HepG2 (cell line): ENCODE measurements around the gene CTDNEP1. TPM values are rescaled to one million over a fixed set of nuclear protein-coding genes. Genes with fewer than 3 reads are reported as not detected.

Experiments
- ASH2L ChIP-seq: fragments of 300-600, 200-600 bp; sonication (generic); IDR thresholded peaks from 2 replicates; pipeline ENCODE4 v1.7.0; 2017; ENCODE audit warnings: low read depth, mild to moderate bottlenecking, moderate library complexity, mixed read lengths, low read length; ENCODE audit not compliant: insufficient read length
- CBX2 ChIP-seq, 2 experiments: fragments of 200-600 bp in 1 of 2; sonication (generic); formaldehyde crosslinking in 1 of 2; IDR thresholded peaks; 2 replicates each; pipeline versions ENCODE4 v1.7.0 to v1.8.1; 2018 to 2022; ENCODE audit warnings: low read depth in 2 of 2, low read length in 1 of 2, mild to moderate bottlenecking in 1 of 2, missing genetic modification reagents in 1 of 2
- CHCHD3 ChIP-seq: sonication (generic); formaldehyde crosslinking; IDR thresholded peaks from 2 replicates; pipeline ENCODE4 v1.8.0; 2022; ENCODE audit warnings: mild to moderate bottlenecking, missing genetic modification reagents, moderate library complexity
- DNMT3B ChIP-seq: conservative IDR thresholded peaks from 2 replicates; pipeline ENCODE4 v1.6.1; 2016; ENCODE audit warnings: missing biosample characterization, control low read depth
- EZH2 ChIP-seq: conservative IDR thresholded peaks from 2 replicates; pipeline ENCODE4 v1.6.1; 2012; ENCODE audit warnings: mild to moderate bottlenecking, low read depth, low read length, moderate library complexity
- MED13 ChIP-seq: sonication (generic); formaldehyde crosslinking; IDR thresholded peaks from 2 replicates; pipeline ENCODE4 v1.5.0; 2020; ENCODE audit warnings: missing genetic modification reagents
- NR2C2 ChIP-seq: sonication (generic); formaldehyde crosslinking; IDR thresholded peaks from 2 replicates; pipeline ENCODE4 v1.4.0; 2020; ENCODE audit warnings: missing genetic modification reagents, mild to moderate bottlenecking, moderate library complexity, borderline replicate concordance
- TBX2 ChIP-seq: sonication (generic); formaldehyde crosslinking; IDR thresholded peaks from 2 replicates; pipeline ENCODE4 v1.5.0; 2020; ENCODE audit warnings: missing genetic modification reagents, mild to moderate bottlenecking, borderline replicate concordance
- WIZ ChIP-seq: sonication (generic); formaldehyde crosslinking; IDR thresholded peaks from 2 replicates; pipeline ENCODE4 v1.5.1; 2020; ENCODE audit warnings: mild to moderate bottlenecking, missing genetic modification reagents
- ZNF773 ChIP-seq: sonication (generic); formaldehyde crosslinking; IDR thresholded peaks from 2 replicates; pipeline ENCODE4 v1.4.0; 2020; ENCODE audit warnings: missing genetic modification reagents, borderline replicate concordance
- ZSCAN29 ChIP-seq: sonication (generic); formaldehyde crosslinking; conservative IDR thresholded peaks from 2 replicates; pipeline ENCODE4 v1.4.0; 2020; ENCODE audit warnings: mild to moderate bottlenecking, missing genetic modification reagents
- polyA plus RNA-seq, 8 experiments: library from polyadenylated mRNA; depleted of rRNA in 3 of 8; stranded (reverse) in 7 of 8; unstranded in 1 of 8; fragments of >200 nt; fragmentation: Illumina TruSeq in 4 of 8; extraction: Trizol in 4 of 8; gene quantifications; 2 replicates each; pipeline versions ENCODE4 v1.2.1 to v1.2.3, GENCODE V29; 2011 to 2016; ENCODE audit warnings: low read depth in 4 of 8, missing spikeins in 1 of 8, mixed read lengths in 1 of 8; ENCODE audit not compliant: insufficient read depth in 1 of 8
- total RNA-seq, 5 experiments: library from RNA; depleted of rRNA; stranded (reverse); fragments of >200 nt; fragmentation: Illumina TruSeq; extraction: Trizol; gene quantifications; 2 replicates each; pipeline ENCODE4 v1.2.3, GENCODE V29; 2016; ENCODE audit warnings: low read depth in 1 of 5
- TF ChIP-seq, protein P1 (sequence below): sonication (generic); formaldehyde crosslinking; IDR thresholded peaks from 2 replicates; pipeline ENCODE4 v1.4.0; 2020; ENCODE audit warnings: mild to moderate bottlenecking, missing genetic modification reagents
- TF ChIP-seq, protein P2 (sequence below): IDR thresholded peaks from 2 replicates; pipeline ENCODE4 v1.6.1; 2016; ENCODE audit warnings: low read depth, borderline replicate concordance
- TF ChIP-seq, protein P3 (sequence below): sonication (generic); formaldehyde crosslinking; IDR thresholded peaks from 2 replicates; pipeline ENCODE4 v1.4.0; 2020; ENCODE audit warnings: missing genetic modification reagents
- TF ChIP-seq, protein P4 (sequence below): sonication (generic); formaldehyde crosslinking; IDR thresholded peaks from 2 replicates; pipeline ENCODE4 v1.9.0; 2022; ENCODE audit warnings: missing genetic modification reagents, mild to moderate bottlenecking, borderline replicate concordance

CTDNEP1 gene
- total and polyA plus RNA-seq, 2 of the 13 experiments (the other 11 are each of a cell fraction or from before 2014, with no cell fraction given) = 19.8 to 118 TPM

DNA sequence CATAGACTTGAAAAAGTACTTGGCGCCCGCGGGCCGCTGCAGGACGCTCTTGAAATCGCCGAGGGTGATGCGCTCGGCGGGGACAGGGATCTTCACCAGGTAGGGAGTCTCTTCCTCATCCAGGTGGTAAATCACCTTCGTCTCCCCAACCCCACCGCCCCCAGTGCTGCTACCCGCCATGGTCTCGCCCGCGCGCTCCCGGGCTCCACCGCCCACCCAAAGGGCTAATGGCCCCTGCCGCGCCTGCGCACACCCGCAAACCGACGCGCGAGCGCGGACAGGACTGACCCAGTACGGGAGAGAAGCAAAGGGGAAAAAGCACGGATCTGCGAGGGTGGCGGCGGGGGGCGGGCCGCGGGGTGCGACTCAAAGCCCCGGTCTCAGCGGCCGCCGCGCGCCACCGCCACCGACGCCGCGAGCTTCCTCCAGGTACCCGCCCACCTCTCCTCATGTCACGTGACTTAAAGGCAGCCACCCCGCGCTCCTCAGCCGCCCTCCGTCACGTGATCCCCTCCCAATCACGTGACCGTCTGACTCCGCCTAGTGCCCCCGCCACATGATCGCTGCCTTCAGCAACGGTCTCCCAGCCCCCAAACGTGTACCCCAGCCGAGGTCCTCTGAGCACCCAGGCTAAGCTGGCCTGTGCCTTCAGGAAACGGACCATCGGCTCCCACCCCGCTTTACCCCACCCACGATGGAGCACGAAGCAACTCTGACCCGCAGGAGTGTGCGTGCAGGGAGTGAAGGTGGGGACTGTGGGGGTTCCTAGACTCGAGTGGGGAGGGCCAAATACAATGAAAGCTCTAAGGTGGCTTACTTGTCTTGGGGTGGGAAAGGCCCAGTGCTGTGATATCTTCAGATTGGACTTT is 17.2 kb downstream of the CTDNEP1 start, which contains the start of gene DVL2 (continued):
- TF ChIP-seq, protein P1, sequence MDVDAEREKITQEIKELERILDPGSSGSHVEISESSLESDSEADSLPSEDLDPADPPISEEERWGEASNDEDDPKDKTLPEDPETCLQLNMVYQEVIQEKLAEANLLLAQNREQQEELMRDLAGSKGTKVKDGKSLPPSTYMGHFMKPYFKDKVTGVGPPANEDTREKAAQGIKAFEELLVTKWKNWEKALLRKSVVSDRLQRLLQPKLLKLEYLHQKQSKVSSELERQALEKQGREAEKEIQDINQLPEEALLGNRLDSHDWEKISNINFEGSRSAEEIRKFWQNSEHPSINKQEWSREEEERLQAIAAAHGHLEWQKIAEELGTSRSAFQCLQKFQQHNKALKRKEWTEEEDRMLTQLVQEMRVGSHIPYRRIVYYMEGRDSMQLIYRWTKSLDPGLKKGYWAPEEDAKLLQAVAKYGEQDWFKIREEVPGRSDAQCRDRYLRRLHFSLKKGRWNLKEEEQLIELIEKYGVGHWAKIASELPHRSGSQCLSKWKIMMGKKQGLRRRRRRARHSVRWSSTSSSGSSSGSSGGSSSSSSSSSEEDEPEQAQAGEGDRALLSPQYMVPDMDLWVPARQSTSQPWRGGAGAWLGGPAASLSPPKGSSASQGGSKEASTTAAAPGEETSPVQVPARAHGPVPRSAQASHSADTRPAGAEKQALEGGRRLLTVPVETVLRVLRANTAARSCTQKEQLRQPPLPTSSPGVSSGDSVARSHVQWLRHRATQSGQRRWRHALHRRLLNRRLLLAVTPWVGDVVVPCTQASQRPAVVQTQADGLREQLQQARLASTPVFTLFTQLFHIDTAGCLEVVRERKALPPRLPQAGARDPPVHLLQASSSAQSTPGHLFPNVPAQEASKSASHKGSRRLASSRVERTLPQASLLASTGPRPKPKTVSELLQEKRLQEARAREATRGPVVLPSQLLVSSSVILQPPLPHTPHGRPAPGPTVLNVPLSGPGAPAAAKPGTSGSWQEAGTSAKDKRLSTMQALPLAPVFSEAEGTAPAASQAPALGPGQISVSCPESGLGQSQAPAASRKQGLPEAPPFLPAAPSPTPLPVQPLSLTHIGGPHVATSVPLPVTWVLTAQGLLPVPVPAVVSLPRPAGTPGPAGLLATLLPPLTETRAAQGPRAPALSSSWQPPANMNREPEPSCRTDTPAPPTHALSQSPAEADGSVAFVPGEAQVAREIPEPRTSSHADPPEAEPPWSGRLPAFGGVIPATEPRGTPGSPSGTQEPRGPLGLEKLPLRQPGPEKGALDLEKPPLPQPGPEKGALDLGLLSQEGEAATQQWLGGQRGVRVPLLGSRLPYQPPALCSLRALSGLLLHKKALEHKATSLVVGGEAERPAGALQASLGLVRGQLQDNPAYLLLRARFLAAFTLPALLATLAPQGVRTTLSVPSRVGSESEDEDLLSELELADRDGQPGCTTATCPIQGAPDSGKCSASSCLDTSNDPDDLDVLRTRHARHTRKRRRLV (CRISPR knock-in tag) = no peak
- TF ChIP-seq, protein P2, sequence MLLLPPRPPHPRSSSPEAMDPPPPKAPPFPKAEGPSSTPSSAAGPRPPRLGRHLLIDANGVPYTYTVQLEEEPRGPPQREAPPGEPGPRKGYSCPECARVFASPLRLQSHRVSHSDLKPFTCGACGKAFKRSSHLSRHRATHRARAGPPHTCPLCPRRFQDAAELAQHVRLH (CRISPR knock-in tag) = peak; percentile 59; the same call in 1 of the 2 replicates
- TF ChIP-seq WIZ = no peak; the same call in 1 of the 2 replicates
- TF ChIP-seq CHCHD3 (CRISPR knock-in tag) = no peak
- TF ChIP-seq, protein P3, sequence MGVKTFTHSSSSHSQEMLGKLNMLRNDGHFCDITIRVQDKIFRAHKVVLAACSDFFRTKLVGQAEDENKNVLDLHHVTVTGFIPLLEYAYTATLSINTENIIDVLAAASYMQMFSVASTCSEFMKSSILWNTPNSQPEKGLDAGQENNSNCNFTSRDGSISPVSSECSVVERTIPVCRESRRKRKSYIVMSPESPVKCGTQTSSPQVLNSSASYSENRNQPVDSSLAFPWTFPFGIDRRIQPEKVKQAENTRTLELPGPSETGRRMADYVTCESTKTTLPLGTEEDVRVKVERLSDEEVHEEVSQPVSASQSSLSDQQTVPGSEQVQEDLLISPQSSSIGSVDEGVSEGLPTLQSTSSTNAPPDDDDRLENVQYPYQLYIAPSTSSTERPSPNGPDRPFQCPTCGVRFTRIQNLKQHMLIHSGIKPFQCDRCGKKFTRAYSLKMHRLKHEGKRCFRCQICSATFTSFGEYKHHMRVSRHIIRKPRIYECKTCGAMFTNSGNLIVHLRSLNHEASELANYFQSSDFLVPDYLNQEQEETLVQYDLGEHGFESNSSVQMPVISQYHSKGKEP (CRISPR knock-in tag) = no peak
- TF ChIP-seq ZSCAN29 (CRISPR knock-in tag) = no peak
- no peak for TF ChIP-seq CBX2 (IDR thresholded peaks at IDR 0.05; ENCODE audit: low read depth, low read length)
- no peak for TF ChIP-seq CBX2 (CRISPR knock-in tag; IDR thresholded peaks at IDR 0.05; ENCODE audit: low read depth)
- TF ChIP-seq ZNF773 (CRISPR knock-in tag) = peak; percentile 52; the same call in 1 of the 2 replicates
- peak; percentile 88 for TF ChIP-seq TBX2
- peak; percentile 73; the same call in 1 of the 2 replicates for TF ChIP-seq NR2C2
- peak; percentile 73 for TF ChIP-seq ASH2L
- TF ChIP-seq, protein P4, sequence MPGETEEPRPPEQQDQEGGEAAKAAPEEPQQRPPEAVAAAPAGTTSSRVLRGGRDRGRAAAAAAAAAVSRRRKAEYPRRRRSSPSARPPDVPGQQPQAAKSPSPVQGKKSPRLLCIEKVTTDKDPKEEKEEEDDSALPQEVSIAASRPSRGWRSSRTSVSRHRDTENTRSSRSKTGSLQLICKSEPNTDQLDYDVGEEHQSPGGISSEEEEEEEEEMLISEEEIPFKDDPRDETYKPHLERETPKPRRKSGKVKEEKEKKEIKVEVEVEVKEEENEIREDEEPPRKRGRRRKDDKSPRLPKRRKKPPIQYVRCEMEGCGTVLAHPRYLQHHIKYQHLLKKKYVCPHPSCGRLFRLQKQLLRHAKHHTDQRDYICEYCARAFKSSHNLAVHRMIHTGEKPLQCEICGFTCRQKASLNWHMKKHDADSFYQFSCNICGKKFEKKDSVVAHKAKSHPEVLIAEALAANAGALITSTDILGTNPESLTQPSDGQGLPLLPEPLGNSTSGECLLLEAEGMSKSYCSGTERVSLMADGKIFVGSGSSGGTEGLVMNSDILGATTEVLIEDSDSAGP (CRISPR knock-in tag) = peak; percentile 85
- 0 out of 2 replicates have a peak, but pooled peaks have one; percentile 44 for TF ChIP-seq DNMT3B
- TF ChIP-seq MED13 (CRISPR knock-in tag) = peak; percentile 53; the same call in 1 of the 2 replicates
- no peak for TF ChIP-seq EZH2
